Measurements from ENCODE around the gene GALNT17.
"Not testable (repeated sequence)": the region's sequence is repeated elsewhere in the genome, so short reads cannot be mapped to it uniquely, and the experiment has no call there.

The GALNT17 gene

DNA sequence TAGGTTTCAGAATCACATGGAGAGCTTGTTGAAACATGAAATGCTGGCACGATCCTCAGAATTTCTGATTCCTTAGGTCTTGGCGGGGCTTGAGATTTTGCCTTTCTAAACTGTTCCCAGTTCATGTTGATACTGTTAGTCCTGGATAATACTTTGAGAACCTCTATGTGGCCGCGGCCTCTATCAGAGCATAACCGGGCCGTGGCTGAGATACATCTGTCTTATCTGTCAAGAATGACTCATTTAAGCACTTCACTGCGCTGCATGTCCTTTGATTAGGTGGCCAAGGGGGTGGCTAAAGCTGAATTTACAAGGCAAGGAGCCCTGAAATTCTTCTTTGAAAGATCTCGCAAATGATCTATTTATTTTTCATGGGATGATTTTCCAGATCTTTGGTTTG lies 66.9 kb downstream of the GALNT17 start:
- H3K79me2 ChIP-seq (ENCODE audit: insufficient read depth, low read length) = no peaks in the 10 kb centered on the region
- no peak overlapping the region for H2AFZ ChIP-seq (ENCODE audit: low read depth, low read length)
- H3K4me1 ChIP-seq (ENCODE audit: insufficient read depth, low read length) = no peaks in the 10 kb centered on the region
- TF ChIP-seq, protein P1, sequence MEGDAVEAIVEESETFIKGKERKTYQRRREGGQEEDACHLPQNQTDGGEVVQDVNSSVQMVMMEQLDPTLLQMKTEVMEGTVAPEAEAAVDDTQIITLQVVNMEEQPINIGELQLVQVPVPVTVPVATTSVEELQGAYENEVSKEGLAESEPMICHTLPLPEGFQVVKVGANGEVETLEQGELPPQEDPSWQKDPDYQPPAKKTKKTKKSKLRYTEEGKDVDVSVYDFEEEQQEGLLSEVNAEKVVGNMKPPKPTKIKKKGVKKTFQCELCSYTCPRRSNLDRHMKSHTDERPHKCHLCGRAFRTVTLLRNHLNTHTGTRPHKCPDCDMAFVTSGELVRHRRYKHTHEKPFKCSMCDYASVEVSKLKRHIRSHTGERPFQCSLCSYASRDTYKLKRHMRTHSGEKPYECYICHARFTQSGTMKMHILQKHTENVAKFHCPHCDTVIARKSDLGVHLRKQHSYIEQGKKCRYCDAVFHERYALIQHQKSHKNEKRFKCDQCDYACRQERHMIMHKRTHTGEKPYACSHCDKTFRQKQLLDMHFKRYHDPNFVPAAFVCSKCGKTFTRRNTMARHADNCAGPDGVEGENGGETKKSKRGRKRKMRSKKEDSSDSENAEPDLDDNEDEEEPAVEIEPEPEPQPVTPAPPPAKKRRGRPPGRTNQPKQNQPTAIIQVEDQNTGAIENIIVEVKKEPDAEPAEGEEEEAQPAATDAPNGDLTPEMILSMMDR (IDR thresholded peaks at IDR 0.05; ENCODE audit: borderline replicate concordance, extremely low read depth, low read length, poor library complexity, severe bottlenecking) = no peak
- TF ChIP-seq EZH2 (IDR thresholded peaks at IDR 0.05; ENCODE audit: borderline replicate concordance, low read depth, low read length, severe bottlenecking) = no peak
- H3K27ac ChIP-seq (ENCODE audit: low read length) = no peak overlapping the region
- H3K4me3 ChIP-seq (ENCODE audit: low read depth in 1 of 2, low read length in 2 of 2) = no peak overlapping the region
- ATAC-seq (ENCODE audit: insufficient read depth, low read depth) (no peak), DNase-seq (no peak)
- no peaks in the 10 kb centered on the region for H3K36me3 ChIP-seq (ENCODE audit: insufficient read depth, low read length)
- no peaks in the 10 kb centered on the region for H4K20me1 ChIP-seq (ENCODE audit: insufficient read depth, low read length)
- H3K9me3 ChIP-seq (ENCODE audit: insufficient read depth, low read length, severe bottlenecking) = no peaks in the 10 kb centered on the region
- H3K4me2 ChIP-seq (ENCODE audit: insufficient read depth, low read length) = no peak overlapping the region
- H3K9ac ChIP-seq (ENCODE audit: low read depth, low read length) = no peak overlapping the region
- H3K27me3 ChIP-seq (ENCODE audit: insufficient read depth, low read length, poor library complexity) = no peaks in the 10 kb centered on the region

DNA sequence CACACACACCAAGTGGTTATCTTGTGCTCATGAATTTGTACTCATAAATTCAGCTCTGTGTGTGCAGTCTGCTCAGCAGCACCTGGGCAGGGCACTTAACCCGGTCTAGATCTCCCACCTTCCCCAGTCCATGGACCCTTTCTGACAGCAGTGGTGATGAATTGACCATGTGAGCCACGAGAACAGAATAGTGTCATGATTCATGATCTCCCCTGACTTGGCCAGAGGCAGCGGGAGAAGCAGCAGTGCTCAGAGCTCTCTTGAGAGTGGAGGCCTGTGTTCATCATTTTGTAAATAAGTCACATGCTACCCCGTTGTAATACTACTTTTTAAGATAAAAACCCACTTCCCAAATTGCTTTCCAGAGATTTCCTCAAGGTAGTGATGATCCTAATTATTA lies 74.2 kb downstream of the GALNT17 start:
- ATAC-seq (ENCODE audit: insufficient read depth, low read depth) (no peak), DNase-seq (no peak)
- no peak overlapping the region for H3K4me2 ChIP-seq (ENCODE audit: insufficient read depth, low read length)
- no peaks in the 10 kb centered on the region for H3K36me3 ChIP-seq (ENCODE audit: insufficient read depth, low read length)
- no peaks in the 10 kb centered on the region for H3K79me2 ChIP-seq (ENCODE audit: insufficient read depth, low read length)
- no peak overlapping the region for H3K9ac ChIP-seq (ENCODE audit: low read depth, low read length)
- no peak for TF ChIP-seq EZH2 (IDR thresholded peaks at IDR 0.05; ENCODE audit: borderline replicate concordance, low read depth, low read length, severe bottlenecking)
- TF ChIP-seq, protein P1 (IDR thresholded peaks at IDR 0.05; ENCODE audit: borderline replicate concordance, extremely low read depth, low read length, poor library complexity, severe bottlenecking) = no peak
- no peaks in the 10 kb centered on the region for H4K20me1 ChIP-seq (ENCODE audit: insufficient read depth, low read length)
- no peak overlapping the region for H3K4me3 ChIP-seq (ENCODE audit: low read depth in 1 of 2, low read length in 2 of 2)
- H3K27me3 ChIP-seq (ENCODE audit: insufficient read depth, low read length, poor library complexity) = no peaks in the 10 kb centered on the region
- no peak overlapping the region for H3K27ac ChIP-seq (ENCODE audit: low read length)
- H3K9me3 ChIP-seq (ENCODE audit: insufficient read depth, low read length, severe bottlenecking) = no peaks in the 10 kb centered on the region
- no peaks in the 10 kb centered on the region for H3K4me1 ChIP-seq (ENCODE audit: insufficient read depth, low read length)
- no peak overlapping the region for H2AFZ ChIP-seq (ENCODE audit: low read depth, low read length)

DNA sequence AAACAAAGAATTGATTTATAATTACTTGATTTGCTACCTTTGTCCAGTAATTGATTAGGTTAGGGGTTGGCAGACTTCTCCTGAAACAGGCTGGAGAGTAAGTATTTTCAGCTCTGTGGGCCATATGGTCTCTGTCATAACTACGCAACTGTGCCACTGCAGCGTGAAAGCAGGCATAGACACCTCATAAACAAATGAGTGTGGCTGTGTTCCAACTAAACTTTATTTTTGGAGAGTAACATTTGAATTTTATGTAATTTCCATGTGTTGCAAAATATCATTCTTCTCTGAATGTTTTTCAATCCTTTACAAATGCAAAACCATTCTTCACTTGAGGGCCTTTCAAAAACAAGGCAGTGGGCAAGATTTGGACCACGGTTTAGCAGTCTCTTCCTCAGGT lies 76.9 kb downstream of the GALNT17 start:
- H3K4me3 ChIP-seq (ENCODE audit: low read depth in 1 of 2, low read length in 2 of 2) = no peak overlapping the region
- H3K79me2 ChIP-seq (ENCODE audit: insufficient read depth, low read length) = no peaks in the 10 kb centered on the region
- DNase-seq = no peak
- no peaks in the 10 kb centered on the region for H3K36me3 ChIP-seq (ENCODE audit: insufficient read depth, low read length)
- H3K27me3 ChIP-seq (ENCODE audit: insufficient read depth, low read length, poor library complexity) = no peaks in the 10 kb centered on the region
- no peak overlapping the region for H3K9ac ChIP-seq (ENCODE audit: low read depth, low read length)
- TF ChIP-seq, protein P1 (IDR thresholded peaks at IDR 0.05; ENCODE audit: borderline replicate concordance, extremely low read depth, low read length, poor library complexity, severe bottlenecking) = no peak
- TF ChIP-seq EZH2 (IDR thresholded peaks at IDR 0.05; ENCODE audit: borderline replicate concordance, low read depth, low read length, severe bottlenecking) = no peak
- H3K9me3 ChIP-seq (ENCODE audit: insufficient read depth, low read length, severe bottlenecking) = no peaks in the 10 kb centered on the region
- H3K4me2 ChIP-seq (ENCODE audit: insufficient read depth, low read length) = no peak overlapping the region
- no peaks in the 10 kb centered on the region for H3K4me1 ChIP-seq (ENCODE audit: insufficient read depth, low read length)
- no peaks in the 10 kb centered on the region for H4K20me1 ChIP-seq (ENCODE audit: insufficient read depth, low read length)
- H2AFZ ChIP-seq (ENCODE audit: low read depth, low read length) = no peak overlapping the region
- no peak overlapping the region for H3K27ac ChIP-seq (ENCODE audit: low read length)
- no peak for ATAC-seq (ENCODE audit: insufficient read depth, low read depth)

DNA sequence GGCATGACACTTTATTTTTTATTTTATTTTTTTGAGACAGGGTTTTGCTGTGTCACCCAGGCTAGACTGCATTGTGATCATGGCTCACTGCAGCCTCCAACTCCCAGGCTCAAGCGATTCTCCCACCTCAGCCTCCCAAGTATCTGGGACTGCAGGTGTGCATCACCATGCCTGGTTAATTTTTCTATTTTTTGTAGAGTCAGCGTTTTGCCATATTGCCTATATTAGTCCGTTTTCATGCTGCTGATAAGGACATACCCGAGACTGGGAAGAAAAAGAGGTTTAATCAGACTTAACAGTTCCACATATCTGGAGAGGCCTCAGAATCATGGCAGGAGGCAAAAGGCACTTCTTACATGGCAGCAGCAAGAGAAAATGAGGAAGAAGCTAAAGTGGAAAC lies 77.5 kb downstream of the GALNT17 start:
- not testable (repeated sequence) for H3K79me2 ChIP-seq (ENCODE audit: insufficient read depth, low read length); H3K27ac ChIP-seq (ENCODE audit: low read length); H3K9ac ChIP-seq (ENCODE audit: low read depth, low read length); H3K9me3 ChIP-seq (ENCODE audit: insufficient read depth, low read length, severe bottlenecking); H3K36me3 ChIP-seq (ENCODE audit: insufficient read depth, low read length); H3K4me2 ChIP-seq (ENCODE audit: insufficient read depth, low read length); H3K4me1 ChIP-seq (ENCODE audit: insufficient read depth, low read length); H4K20me1 ChIP-seq (ENCODE audit: insufficient read depth, low read length); H2AFZ ChIP-seq (ENCODE audit: low read depth, low read length); H3K27me3 ChIP-seq (ENCODE audit: insufficient read depth, low read length, poor library complexity); H3K4me3 ChIP-seq (ENCODE audit: low read depth in 1 of 2, low read length in 2 of 2); DNase-seq; ATAC-seq (ENCODE audit: insufficient read depth, low read depth)

Data from DND-41 (cell line).